T-cell (primary cell): ENCODE data around the gene ARHGEF2. TPM values are rescaled to one million over a fixed set of nuclear protein-coding genes. Genes with fewer than 3 reads are reported as not detected.

Experiments used
- ATAC-seq, 4 experiments: fragments of 200-7000 bp in 3 of 4; fragments of 150-1000 bp in 1 of 4; cut with Tn5 transposase; replicated peaks in 1 of 4; 1 replicate in 3 of 4; 2 replicates in 1 of 4; pipeline ENCODE4 v1.10.0; 2021; ENCODE audit warnings: moderate library complexity in 3 of 4, mild to moderate bottlenecking in 2 of 4, moderate number of reproducible peaks in 1 of 4
- CTCF ChIA-PET, 2 donors: fragments of 300-600 bp; sonication (Branson Sonifier 250); formaldehyde crosslinking; loops; one replicate each; lab custom pipeline; 2022; ENCODE audit warnings: antibody characterized with exemption in 2 of 2; lab: Charles Lee
- POLR2A ChIA-PET, 2 donors: fragments of 300-600 bp; sonication (Branson Sonifier 250); formaldehyde crosslinking; loops; one replicate each; lab custom pipeline; 2022; ENCODE audit warnings: antibody characterized with exemption in 2 of 2; lab: Charles Lee
- DNase-seq, 35 experiments: peaks; one replicate each; pipeline versions ENCODE4 v3.0.0 to v3.0.0-alpha.2; 2013 to 2023
- H3K27ac ChIP-seq: one replicate; pipeline ENCODE4 v1.5.1; 2013; ENCODE audit warnings: low read length
- H3K27me3 ChIP-seq, 2 experiments: replicated peaks in 1 of 2; 1 replicate in 1 of 2; 2 replicates in 1 of 2; pipeline versions ENCODE4 v1.6.1 to v1.7.0; 2013; ENCODE audit warnings: low read length in 1 of 2, mixed read lengths in 1 of 2; ENCODE audit not compliant: control insufficient read depth in 2 of 2, insufficient read depth in 2 of 2; ENCODE audit errors: extremely low read depth in 1 of 2
- H3K36me3 ChIP-seq, 2 donors: 1 replicate in 1 of 2; 2 replicates in 1 of 2; pipeline versions ENCODE4 v1.6.1 to v1.7.0; 2013; ENCODE audit warnings: low read length in 1 of 2; ENCODE audit not compliant: control insufficient read depth in 2 of 2, insufficient read depth in 1 of 2; ENCODE audit errors: extremely low read depth in 1 of 2
- H3K4me1 ChIP-seq, 2 experiments: 1 replicate in 1 of 2; 2 replicates in 1 of 2; pipeline versions ENCODE4 v1.6.1 to v1.7.0; 2013; ENCODE audit warnings: low read length in 2 of 2, mixed read lengths in 1 of 2; ENCODE audit not compliant: insufficient read depth in 2 of 2, control insufficient read depth in 1 of 2; ENCODE audit errors: extremely low read depth in 1 of 2
- H3K4me3 ChIP-seq, 2 donors: 1 replicate in 1 of 2; 2 replicates in 1 of 2; pipeline versions ENCODE4 v1.5.1 to v1.7.0; 2013; ENCODE audit warnings: mild to moderate bottlenecking in 2 of 2, low read length in 1 of 2, moderate library complexity in 1 of 2; ENCODE audit not compliant: control insufficient read depth in 1 of 2; ENCODE audit errors: extremely low read depth in 1 of 2
- H3K9me3 ChIP-seq: 2 replicates; pipeline ENCODE4 v1.7.0; 2013
- H3K27ac Mint-ChIP-seq, 2 donors: one replicate each; pipeline ENCODE4 v1.8.0; 2020 to 2021; ENCODE audit warnings: mild to moderate bottlenecking in 2 of 2, mixed read lengths in 2 of 2
- H3K27me3 Mint-ChIP-seq, 2 donors: one replicate each; pipeline ENCODE4 v1.8.0; 2021 to 2022; ENCODE audit warnings: mixed read lengths in 2 of 2
- H3K36me3 Mint-ChIP-seq: one replicate; pipeline ENCODE4 v1.8.0; 2021; ENCODE audit warnings: mixed read lengths
- H3K4me1 Mint-ChIP-seq, 3 donors: one replicate each; pipeline ENCODE4 v1.8.0; 2020 to 2022; ENCODE audit warnings: mixed read lengths in 3 of 3, mild to moderate bottlenecking in 1 of 3
- H3K4me3 Mint-ChIP-seq, 3 donors: one replicate each; pipeline ENCODE4 v1.8.0; 2020 to 2022; ENCODE audit warnings: mild to moderate bottlenecking in 3 of 3, mixed read lengths in 3 of 3, moderate library complexity in 3 of 3
- H3K9me3 Mint-ChIP-seq, 3 donors: one replicate each; pipeline ENCODE4 v1.8.0; 2020 to 2022; ENCODE audit warnings: mixed read lengths in 3 of 3
- WGBS: methylation state at CpG from one replicate; pipeline ENCODE4 v1.1.5; 2013; ENCODE audit warnings: missing lambda C conversion rate; ENCODE audit not compliant: insufficient coverage; 5-methylcytosine and 5-hydroxymethylcytosine counted together
- total RNA-seq, 35 experiments: library from RNA in 6 of 35; stranded (reverse) in 6 of 35; fragments of 120-200 nt in 1 of 35; gene quantifications; one replicate each; pipeline versions ENCODE4 v1.2.1 to v1.2.4 and lab custom pipeline; 2013 to 2026

Gene ARHGEF2
- total RNA-seq, 5 donors from 2014 or later (not counting 1 experiment from before 2014, with no cell fraction given), result 110 to 174 (median 167) TPM

DNA sequence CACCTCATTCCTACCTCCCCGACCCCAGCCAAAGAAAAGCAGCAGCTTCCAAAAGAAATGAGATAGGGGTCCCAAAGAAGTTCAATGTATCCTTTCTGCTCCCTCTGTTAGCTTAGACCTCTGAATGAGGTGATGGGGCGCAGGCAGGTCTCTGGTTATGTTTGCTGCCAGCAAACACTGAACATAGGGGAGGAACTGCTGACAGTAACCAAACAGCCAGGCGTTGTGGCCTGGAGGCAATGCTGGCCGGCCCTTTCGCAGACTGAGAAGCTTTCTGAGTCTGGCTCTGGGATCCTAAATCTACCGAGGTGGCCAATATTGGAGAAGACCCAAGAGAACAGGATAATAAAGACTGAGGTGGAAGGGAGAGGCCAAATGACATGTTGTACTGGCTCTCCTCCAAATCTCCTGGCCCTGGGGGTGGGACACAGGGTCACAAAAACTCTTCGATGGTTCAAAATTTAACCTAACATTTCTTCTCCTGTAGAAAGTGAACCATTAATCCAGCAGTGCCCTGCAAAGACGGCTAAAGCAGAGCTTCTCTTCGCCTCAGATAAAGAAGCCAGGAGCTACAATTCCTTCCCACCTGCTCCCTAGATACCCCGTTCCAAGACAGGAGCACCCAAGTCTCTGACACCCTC, 22.8 kb upstream of the ARHGEF2 start:
- Histone ChIP-seq H3K4me1 (peaks cover 7 to 22% of the 10 kb centered on the region in 2 experiments), H3K27me3 (no peaks in the 10 kb centered on the region), H3K27ac (no peak overlapping the region), H3K36me3 (no peaks in the 10 kb centered on the region), H3K9me3 (no peaks in the 10 kb centered on the region), H3K4me3 (no peak overlapping the region)
- POLR2A ChIA-PET, result interaction anchor here in 1 of 2 donors (0.5 kb wide), 1 partner anchor 313 kb away, joined by 5 read pairs; no protein-coding TSS in a partner anchor
- ATAC-seq (no peak), DNase-seq (no peak)
- Mint-ChIP-seq H3K36me3 (no peaks in the 10 kb centered on the region), H3K9me3 (no peaks in the 10 kb centered on the region), H3K27me3 (no peaks in the 10 kb centered on the region), H3K4me1 (peaks cover 14 to 23% (median 18%) of the 10 kb centered on the region in 3 donors), H3K4me3 (no peak overlapping the region), H3K27ac (no peak overlapping the region)
- WGBS, result 88% methylated on average over 7 of the region's 10 CpGs
- CTCF ChIA-PET, result interaction anchor here (0.5 to 0.6 kb wide), 2 partner anchors 29 to 134 kb away, joined by 3 to 4 read pairs; no protein-coding TSS in a partner anchor

DNA sequence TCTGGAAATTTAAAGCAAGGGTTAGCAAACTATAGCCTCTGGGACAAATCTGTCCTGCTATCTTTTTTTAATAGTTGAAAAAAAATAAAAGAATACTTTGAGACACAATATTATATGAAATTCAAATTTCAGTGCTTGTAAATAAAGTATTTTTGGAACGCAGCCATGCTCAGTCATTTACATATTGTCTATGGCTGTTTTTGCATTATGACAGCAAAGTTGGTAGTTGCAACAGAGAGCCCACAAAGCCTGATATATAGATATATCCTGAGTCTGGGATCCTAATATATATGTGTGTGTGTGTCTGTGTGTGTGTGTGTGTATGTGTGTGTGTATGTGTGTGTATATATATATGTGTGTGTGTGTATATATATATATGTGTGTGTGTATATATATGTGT, 21.6 kb upstream of the ARHGEF2 start:
- H3K27me3 Mint-ChIP-seq, result no peaks in the 10 kb centered on the region
- H3K36me3 Mint-ChIP-seq, result no peaks in the 10 kb centered on the region
- no peaks in the 10 kb centered on the region for H3K36me3 ChIP-seq
- WGBS, result no CpG with 5 or more reads among the region's 1 CpG
- ATAC-seq, result no peak
- no peak overlapping the region for H3K4me3 ChIP-seq
- CTCF ChIA-PET, result no interaction called here
- H3K9me3 Mint-ChIP-seq, result no peaks in the 10 kb centered on the region
- H3K4me1 ChIP-seq, result peaks cover under 1 to 10% of the 10 kb centered on the region in 2 experiments
- no peak for DNase-seq
- H3K27ac ChIP-seq, result no peak overlapping the region
- peaks cover 6 to 13% (median 10%) of the 10 kb centered on the region in 3 donors for H3K4me1 Mint-ChIP-seq
- no peak overlapping the region for H3K27ac Mint-ChIP-seq
- H3K4me3 Mint-ChIP-seq, result no peak overlapping the region
- H3K9me3 ChIP-seq, result no peaks in the 10 kb centered on the region
- POLR2A ChIA-PET, result no interaction called here
- H3K27me3 ChIP-seq, result no peaks in the 10 kb centered on the region

- no peak overlapping the region for H3K4me3 ChIP-seq
- no peaks in the 10 kb centered on the region for H3K4me1 ChIP-seq
- Mint-ChIP-seq H3K9me3 (no peaks in the 10 kb centered on the region), H3K4me3 (no peak overlapping the region), H3K36me3 (no peaks in the 10 kb centered on the region), H3K27me3 (no peaks in the 10 kb centered on the region), H3K4me1 (no peaks in the 10 kb centered on the region), H3K27ac (no peak overlapping the region)
- ATAC-seq (no peak), DNase-seq (no peak)
- ChIA-PET POLR2A (no interaction called here), CTCF (interaction anchor here in 1 of 2 donors (0.6 kb wide), 1 partner anchor 93 kb away, joined by 3 read pairs; no protein-coding TSS in a partner anchor)
- no peaks in the 10 kb centered on the region for H3K36me3 ChIP-seq
- H3K9me3 ChIP-seq, result no peaks in the 10 kb centered on the region
- WGBS, result 0% methylated on average over 1 of the region's 2 CpGs
- H3K27ac ChIP-seq, result no peak overlapping the region
- H3K27me3 ChIP-seq, result no peaks in the 10 kb centered on the region
Observed at GRCh38 chr1:155996166-155996565, 17.8 kb upstream of the ARHGEF2 start.

DNA sequence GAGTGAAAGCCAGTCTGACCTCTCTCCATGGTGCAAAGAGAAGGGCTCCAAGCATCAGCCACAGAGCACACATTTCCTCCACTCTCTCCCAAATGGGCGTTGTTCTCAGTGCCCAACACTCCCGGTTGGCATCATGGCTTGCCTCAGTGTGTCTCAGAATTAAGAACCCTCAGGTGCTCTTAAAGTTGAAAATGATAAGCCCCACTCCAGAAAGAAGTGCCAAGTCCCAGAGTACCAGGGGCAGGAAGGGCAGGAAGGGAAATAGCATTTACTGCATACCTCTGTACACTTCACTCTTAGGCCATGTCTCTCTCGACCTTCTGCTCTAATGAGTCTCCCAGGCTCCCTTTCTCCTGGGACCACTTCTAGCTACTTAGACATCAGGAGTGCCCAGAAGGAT, 15.2 kb upstream of the ARHGEF2 start:
- Mint-ChIP-seq H3K27me3 (no peaks in the 10 kb centered on the region), H3K4me3 (no peak overlapping the region), H3K4me1 (peaks cover 8 to 13% (median 11%) of the 10 kb centered on the region in 3 donors), H3K36me3 (no peaks in the 10 kb centered on the region), H3K27ac (peak overlapping the region in 1 of 2 donors; percentile 48), H3K9me3 (no peaks in the 10 kb centered on the region)
- DNase-seq, result no peak
- ChIA-PET CTCF (interaction anchor here in 1 of 2 donors (0.7 kb wide), 1 partner anchor 1104 kb away, joined by 4 read pairs; no protein-coding TSS in a partner anchor), POLR2A (no interaction called here)
- WGBS, result 78% methylated on average over 2 of the region's 3 CpGs
- Histone ChIP-seq H3K27ac (no peak overlapping the region), H3K36me3 (no peaks in the 10 kb centered on the region), H3K27me3 (no peaks in the 10 kb centered on the region), H3K4me1 (peaks cover 0 to 13% of the 10 kb centered on the region in 2 experiments), H3K9me3 (no peaks in the 10 kb centered on the region), H3K4me3 (no peak overlapping the region)
- ATAC-seq, result no peak

- Histone ChIP-seq H3K4me1 (peaks cover 0 to 13% of the 10 kb centered on the region in 2 experiments), H3K4me3 (no peak overlapping the region), H3K27ac (no peak overlapping the region), H3K36me3 (no peaks in the 10 kb centered on the region), H3K9me3 (no peaks in the 10 kb centered on the region), H3K27me3 (no peaks in the 10 kb centered on the region)
- ChIA-PET CTCF (interaction anchor here (0.6 to 2.0 kb wide), 15 partner anchors 9 to 717 kb away, joined by 3 to 19 read pairs (median 4); partner anchors contain the start of genes ARHGEF2 (in 1 of the 2) and CLK2 (in 1 of the 2)), POLR2A (interaction anchor here (0.5 to 1.0 kb wide), 4 partner anchors 35 to 202 kb away, joined by 3 to 5 read pairs (median 4); no protein-coding TSS in a partner anchor)
- Mint-ChIP-seq H3K4me3 (no peak overlapping the region), H3K9me3 (no peaks in the 10 kb centered on the region), H3K27me3 (no peaks in the 10 kb centered on the region), H3K27ac (no peak overlapping the region), H3K36me3 (no peaks in the 10 kb centered on the region), H3K4me1 (peaks cover 8 to 13% (median 12%) of the 10 kb centered on the region in 3 donors)
- ATAC-seq, result no peak
- DNase-seq, result no peak
- WGBS, result 83% methylated on average over 1 of the region's 6 CpGs
Observed at GRCh38 chr1:155990005-155990739, 11.8 kb upstream of the ARHGEF2 start.
